Colonic mucosa (tissue), 4 donors: ENCODE results near the gene PUS7. TPM values are rescaled to one million over a fixed set of nuclear protein-coding genes. Genes with fewer than 3 reads are reported as not detected.
"Not testable (repeated sequence)": the region's sequence is repeated elsewhere in the genome, so short reads cannot be mapped to it uniquely, and the experiment has no call there.

Source experiments
- DNase-seq: peaks from one replicate; pipeline ENCODE4 v3.0.0-alpha.2; 2020
- H3K27ac ChIP-seq: fragments of 200-600 bp; one replicate; pipeline ENCODE4 v1.8.0; 2021
- H3K27me3 ChIP-seq: fragments of 200-600 bp; one replicate; pipeline ENCODE4 v1.8.0; 2021
- H3K36me3 ChIP-seq: fragments of 200-600 bp; one replicate; pipeline ENCODE4 v1.8.0; 2021
- H3K4me1 ChIP-seq: fragments of 200-600 bp; one replicate; pipeline ENCODE4 v1.8.0; 2021; ENCODE audit warnings: mild to moderate bottlenecking
- H3K4me3 ChIP-seq: fragments of 200-600 bp; one replicate; pipeline ENCODE4 v1.8.0; 2021
- H3K9ac ChIP-seq, 2 donors: one replicate each; pipeline ENCODE4 v1.7.0; 2013; ENCODE audit warnings: control low read depth in 2 of 2, low read depth in 2 of 2, low read length in 2 of 2
- H3K9me3 ChIP-seq: fragments of 200-600 bp; one replicate; pipeline ENCODE4 v1.8.0; 2021
- intact Hi-C: fragments of 100-400 bp; cut with DNase I; formaldehyde crosslinking; loops from one replicate; pipeline ENCODE4 v1.14.1; 2022
- total RNA-seq, 2 donors: library from RNA; stranded (reverse); fragmentation: NEBNext Ultra II Directional in 1 of 2; extraction: Animal tissue kit (Norgen Biotek cat#: 25700) in 1 of 2; gene quantifications; one replicate each; pipeline ENCODE4 v1.2.1, GENCODE V29; 2021
- TF ChIP-seq, protein P1 (sequence below): fragments of 200-600 bp; IDR thresholded peaks from one replicate; pipeline ENCODE4 v1.8.0; 2022; ENCODE audit warnings: antibody characterized with exemption, mild to moderate bottlenecking
- donor health status: healthy.
- donor health status: DM: no; HTN: no; CAD: no.
- donor health status: DM: no; HTN: no; CAD: no.

The PUS7 gene
- total RNA-seq, 2 donors from 2014 or later, result 7.5 to 10.7 TPM

DNA sequence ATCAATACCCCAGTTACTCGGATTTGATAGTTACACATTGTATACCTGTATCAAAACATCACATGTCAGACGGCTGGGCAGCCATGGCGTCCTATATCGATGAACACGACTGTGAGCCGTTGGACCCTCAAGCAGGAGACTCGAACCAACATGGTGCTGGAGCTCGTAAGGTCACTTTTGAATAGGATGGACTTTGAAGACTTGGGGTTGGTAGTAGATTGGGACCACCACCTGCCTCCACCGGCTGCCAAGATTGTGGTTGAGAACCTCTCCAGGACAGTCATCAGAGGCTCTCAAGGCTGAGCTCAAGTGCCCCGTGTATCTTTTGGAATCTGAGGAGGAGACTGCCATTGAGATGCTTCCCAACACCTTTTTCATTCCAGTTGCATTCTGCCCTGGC lies 8.1 kb upstream of the PUS7 start:
- H3K36me3 ChIP-seq, result no peaks in the 10 kb centered on the region
- H3K9me3 ChIP-seq, result no peaks in the 10 kb centered on the region
- H3K4me3 ChIP-seq, result no peak overlapping the region
- intact Hi-C loops, result no loop called here
- H3K4me1 ChIP-seq, result peaks cover 10% of the 10 kb centered on the region
- DNase-seq, result no peak
- no peak overlapping the region for H3K27ac ChIP-seq
- TF ChIP-seq, protein P1, sequence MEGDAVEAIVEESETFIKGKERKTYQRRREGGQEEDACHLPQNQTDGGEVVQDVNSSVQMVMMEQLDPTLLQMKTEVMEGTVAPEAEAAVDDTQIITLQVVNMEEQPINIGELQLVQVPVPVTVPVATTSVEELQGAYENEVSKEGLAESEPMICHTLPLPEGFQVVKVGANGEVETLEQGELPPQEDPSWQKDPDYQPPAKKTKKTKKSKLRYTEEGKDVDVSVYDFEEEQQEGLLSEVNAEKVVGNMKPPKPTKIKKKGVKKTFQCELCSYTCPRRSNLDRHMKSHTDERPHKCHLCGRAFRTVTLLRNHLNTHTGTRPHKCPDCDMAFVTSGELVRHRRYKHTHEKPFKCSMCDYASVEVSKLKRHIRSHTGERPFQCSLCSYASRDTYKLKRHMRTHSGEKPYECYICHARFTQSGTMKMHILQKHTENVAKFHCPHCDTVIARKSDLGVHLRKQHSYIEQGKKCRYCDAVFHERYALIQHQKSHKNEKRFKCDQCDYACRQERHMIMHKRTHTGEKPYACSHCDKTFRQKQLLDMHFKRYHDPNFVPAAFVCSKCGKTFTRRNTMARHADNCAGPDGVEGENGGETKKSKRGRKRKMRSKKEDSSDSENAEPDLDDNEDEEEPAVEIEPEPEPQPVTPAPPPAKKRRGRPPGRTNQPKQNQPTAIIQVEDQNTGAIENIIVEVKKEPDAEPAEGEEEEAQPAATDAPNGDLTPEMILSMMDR, result no peak
- no peaks in the 10 kb centered on the region for H3K27me3 ChIP-seq
- H3K9ac ChIP-seq, result no peak overlapping the region

DNA sequence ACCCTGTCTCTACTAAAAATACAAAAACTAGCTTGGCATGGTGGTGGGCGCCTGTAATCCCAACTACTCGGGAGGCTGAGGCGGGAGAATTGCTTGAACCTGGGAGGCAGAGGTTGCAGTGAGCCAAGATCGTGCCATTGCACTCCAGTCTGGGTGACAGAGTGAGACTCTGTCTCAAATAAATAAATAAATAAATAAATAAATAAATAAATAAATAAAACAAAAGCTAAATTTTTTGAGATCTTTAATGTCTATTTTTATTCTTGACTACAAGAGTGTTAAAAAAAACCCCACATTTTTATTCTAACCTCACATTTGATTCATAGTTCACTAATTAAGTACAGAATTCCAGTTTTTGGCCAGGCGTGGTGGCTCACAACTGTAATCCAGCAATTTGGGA lies 5.7 kb upstream of the PUS7 start:
- H3K36me3 ChIP-seq, H3K9ac ChIP-seq, intact Hi-C loops, H3K4me3 ChIP-seq, H3K27ac ChIP-seq, H3K4me1 ChIP-seq, DNase-seq, H3K9me3 ChIP-seq, H3K27me3 ChIP-seq: not testable (repeated sequence)

DNA sequence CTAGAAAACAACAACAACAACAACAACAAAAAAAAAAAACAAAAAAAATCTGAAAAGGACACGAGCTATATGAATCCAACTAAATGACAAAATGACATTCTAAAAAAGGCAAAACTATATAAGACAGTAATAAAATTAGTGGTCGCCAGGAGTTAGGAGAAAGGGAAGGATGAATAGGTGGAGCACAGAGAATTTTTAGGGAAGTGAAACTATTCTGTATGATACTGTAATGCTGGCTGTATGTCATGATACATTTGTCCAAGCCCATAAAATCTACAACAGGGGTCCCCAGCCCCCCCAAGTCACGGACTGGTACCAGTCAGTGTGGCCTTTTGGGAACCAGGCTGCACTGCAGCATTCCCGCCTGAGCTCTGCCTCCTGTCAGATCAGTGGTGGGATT lies 2.8 kb upstream of the PUS7 start:
- Histone ChIP-seq H3K27me3 (no peaks in the 10 kb centered on the region), H3K9ac (no peak overlapping the region), H3K9me3 (no peaks in the 10 kb centered on the region), H3K36me3 (no peaks in the 10 kb centered on the region), H3K4me1 (no peaks in the 10 kb centered on the region), H3K27ac (no peak overlapping the region), H3K4me3 (no peak overlapping the region)
- TF ChIP-seq, protein P1, result no peak
- DNase-seq, result no peak
- intact Hi-C loops, result no loop called here

DNA sequence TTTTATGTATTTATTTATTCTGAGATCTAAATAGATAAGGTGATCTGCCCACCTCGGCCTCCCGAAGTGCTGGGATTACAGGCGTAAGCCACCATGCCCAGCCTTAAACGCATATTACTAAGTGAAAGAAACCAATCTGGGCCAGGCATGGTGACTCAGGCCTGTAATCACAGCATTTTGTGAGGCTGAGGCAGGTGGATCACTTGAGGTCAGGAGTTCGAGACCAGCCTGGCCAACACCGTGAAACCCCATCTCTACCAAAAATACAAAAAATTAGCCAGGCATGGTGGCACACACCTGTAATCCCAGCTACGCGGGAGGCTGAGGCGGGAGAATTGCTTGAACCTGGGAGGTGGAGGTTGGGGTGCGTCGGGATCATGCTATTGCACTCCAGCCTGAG lies 2.4 kb upstream of the PUS7 start:
- H3K4me3 ChIP-seq, DNase-seq, H3K9ac ChIP-seq, H3K9me3 ChIP-seq, H3K36me3 ChIP-seq, H3K27me3 ChIP-seq, intact Hi-C loops, H3K27ac ChIP-seq, H3K4me1 ChIP-seq: not testable (repeated sequence)

DNA sequence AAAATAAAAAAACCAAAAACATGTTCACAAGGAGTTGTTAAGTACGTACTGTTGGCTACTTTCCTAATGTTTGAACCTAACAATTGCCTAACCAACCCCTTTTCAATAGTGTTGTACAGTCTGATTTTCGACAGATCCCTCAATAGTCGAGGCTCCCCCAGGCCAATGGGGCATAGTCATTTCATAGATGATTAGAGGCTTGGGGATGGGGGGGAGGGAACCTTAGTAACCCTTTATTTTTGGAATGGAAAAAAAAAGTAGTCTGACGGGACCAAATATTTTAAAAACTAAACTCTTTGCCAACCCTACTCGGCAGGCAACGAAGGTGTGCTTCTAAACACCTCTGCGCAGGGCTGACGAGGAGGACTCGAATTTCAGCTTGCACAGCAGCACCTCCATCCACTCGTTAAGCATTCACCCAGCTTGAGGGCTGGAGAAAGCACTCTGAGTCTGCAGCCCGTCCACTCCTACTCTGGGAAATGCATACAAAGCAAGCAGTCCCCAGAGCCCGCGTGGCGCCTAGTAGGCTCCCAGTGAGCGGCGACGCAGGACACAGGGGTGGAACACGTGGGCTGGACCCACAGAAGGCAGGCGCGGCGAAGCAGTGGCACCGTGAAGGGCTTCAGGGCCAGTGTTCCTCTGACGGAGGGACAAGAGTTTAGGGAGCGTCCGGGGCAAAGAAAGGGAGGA lies 899 bp downstream of the PUS7 start:
- TF ChIP-seq, protein P1, result no peak
- intact Hi-C loops, result no loop called here
- no peaks in the 10 kb centered on the region for H3K36me3 ChIP-seq
- H3K4me1 ChIP-seq, result no peaks in the 10 kb centered on the region
- peak overlapping the region; percentile 84 for H3K4me3 ChIP-seq
- DNase-seq, result peak; percentile 64
- peak overlapping the region; percentile 70 to 91 for H3K9ac ChIP-seq
- peak overlapping the region; percentile 83 for H3K27ac ChIP-seq
- H3K9me3 ChIP-seq, result no peaks in the 10 kb centered on the region
- no peaks in the 10 kb centered on the region for H3K27me3 ChIP-seq

DNA sequence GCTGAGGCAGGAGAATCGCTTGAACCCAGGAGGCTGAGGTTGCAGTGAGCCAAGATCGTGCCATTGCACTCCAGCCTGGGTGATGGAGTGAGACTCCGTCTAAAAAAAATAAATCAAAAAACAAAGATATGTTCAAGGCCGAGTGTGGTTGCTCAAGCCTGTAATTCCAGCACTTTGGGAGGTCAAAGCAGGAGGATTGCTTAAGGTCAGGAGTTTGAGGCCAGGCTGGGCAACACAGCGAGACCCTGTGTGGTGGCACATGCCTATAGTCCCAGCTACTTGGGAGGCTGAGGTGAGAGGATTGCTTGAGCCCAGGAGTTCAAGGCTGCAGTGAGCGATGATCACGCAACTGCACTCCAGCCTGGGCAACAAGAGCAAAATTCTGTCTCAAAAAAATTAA lies 1.5 kb downstream of the PUS7 start:
- H3K27ac ChIP-seq, H3K9me3 ChIP-seq, H3K4me1 ChIP-seq, DNase-seq, H3K36me3 ChIP-seq, H3K4me3 ChIP-seq, intact Hi-C loops, H3K9ac ChIP-seq, H3K27me3 ChIP-seq: not testable (repeated sequence)

DNA sequence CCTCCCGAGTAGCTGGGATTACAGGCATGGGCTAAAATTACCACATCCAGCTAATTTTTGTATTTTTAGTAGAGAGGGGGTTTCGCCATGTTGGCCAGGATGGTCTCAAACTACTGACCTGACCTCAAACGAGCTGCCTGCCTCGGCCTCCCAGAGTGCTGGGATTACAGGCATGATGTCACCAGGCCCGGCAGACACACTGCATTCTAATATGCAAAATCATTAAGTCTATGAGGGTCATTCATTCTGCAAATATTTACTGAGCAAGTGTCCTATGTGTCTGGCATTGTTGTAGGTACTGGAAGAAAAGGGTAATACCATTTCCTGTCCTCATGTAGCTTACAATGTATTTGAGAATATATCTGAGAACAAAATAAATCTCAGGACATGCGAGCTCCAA lies 2.7 kb downstream of the PUS7 start:
- no peaks in the 10 kb centered on the region for H3K4me1 ChIP-seq

DNA sequence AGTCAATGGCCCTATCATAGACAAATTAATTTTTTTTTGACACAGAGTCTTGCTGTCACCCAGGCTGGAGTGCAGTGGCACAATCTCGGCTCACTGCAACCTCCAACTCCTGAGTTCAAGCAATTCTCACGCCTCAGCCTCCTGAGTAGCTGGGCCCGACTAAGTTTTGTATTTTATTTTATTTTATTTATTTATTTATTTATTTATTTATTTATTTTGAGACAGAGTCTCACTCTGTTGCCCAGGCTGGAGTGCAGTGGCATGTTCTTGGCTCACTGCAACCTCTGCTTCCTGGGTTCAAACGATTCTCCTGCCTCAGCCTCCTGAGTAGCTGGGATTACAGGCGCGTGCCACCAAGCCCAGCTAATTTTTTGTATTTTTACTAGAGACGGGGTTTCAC lies 6.5 kb downstream of the PUS7 start:
- intact Hi-C loops, H3K27ac ChIP-seq, H3K9ac ChIP-seq, DNase-seq, H3K4me1 ChIP-seq, H3K4me3 ChIP-seq, H3K9me3 ChIP-seq, H3K36me3 ChIP-seq, H3K27me3 ChIP-seq: not testable (repeated sequence)

More for the DNA sequence above, 2.7 kb downstream of the PUS7 start:
- no peaks in the 10 kb centered on the region for H3K27me3 ChIP-seq
- no peak for DNase-seq
- H3K4me3 ChIP-seq, result no peak overlapping the region
- no peaks in the 10 kb centered on the region for H3K9me3 ChIP-seq
- TF ChIP-seq, protein P1, result no peak
- no peak overlapping the region for H3K9ac ChIP-seq
- intact Hi-C loops, result no loop called here
- H3K36me3 ChIP-seq, result no peaks in the 10 kb centered on the region
- no peak overlapping the region for H3K27ac ChIP-seq
